GM23338 (cell line): ENCODE results near the gene MYCL.

Experiments used
- CREB1 ChIP-seq: fragments of 250-450 bp; sonication (Bioruptor Pico); IDR thresholded peaks from 2 replicates; pipeline ENCODE4 v1.5.0; 2020; ENCODE audit warnings: low read depth, mild to moderate bottlenecking, moderate library complexity
- CTCF ChIP-seq, 2 experiments: fragments of 200-600 bp in 1 of 2; sonication (generic) in 1 of 2; conservative IDR thresholded peaks; 2 replicates each; pipeline versions ENCODE4 v1.5.1 to v1.6.1; 2016 to 2017; ENCODE audit warnings: antibody characterized with exemption in 2 of 2, low read depth in 2 of 2, mild to moderate bottlenecking in 2 of 2, moderate library complexity in 1 of 2
- ETS1 ChIP-seq: IDR thresholded peaks from 2 replicates; pipeline ENCODE4 v1.6.1; 2016; ENCODE audit warnings: antibody characterized with exemption
- EZH2 ChIP-seq: fragments of 200-600 bp; sonication (generic); IDR thresholded peaks from one replicate; pipeline ENCODE4 v1.8.0; 2017; ENCODE audit warnings: antibody characterized with exemption, mild to moderate bottlenecking, low read depth; ENCODE audit not compliant: unreplicated experiment
- EZH2phosphoT487 ChIP-seq: fragments of 200-600 bp; sonication (generic); IDR thresholded peaks from one replicate; pipeline ENCODE4 v1.8.1; 2018; ENCODE audit warnings: antibody characterized with exemption; ENCODE audit not compliant: unreplicated experiment
- JUNB ChIP-seq: IDR thresholded peaks from one replicate; pipeline ENCODE4 v1.6.1; 2016; ENCODE audit warnings: antibody characterized with exemption; ENCODE audit not compliant: unreplicated experiment
- NANOG ChIP-seq: IDR thresholded peaks from 2 replicates; pipeline ENCODE4 v1.6.1; 2016; ENCODE audit warnings: antibody characterized with exemption, borderline replicate concordance
- POLR2AphosphoS5 ChIP-seq: IDR thresholded peaks from 2 replicates; pipeline ENCODE4 v1.6.1; 2016; ENCODE audit warnings: antibody characterized with exemption, low read depth
- STAT1 ChIP-seq: IDR thresholded peaks from one replicate; pipeline ENCODE4 v1.6.1; 2016; ENCODE audit warnings: antibody characterized with exemption; ENCODE audit not compliant: unreplicated experiment
- ZNF331 ChIP-seq: fragments of 250-450 bp; sonication (Bioruptor Pico); IDR thresholded peaks from 2 replicates; pipeline ENCODE4 v1.5.0; 2020; ENCODE audit warnings: low read depth, mild to moderate bottlenecking, moderate library complexity
- ZNF462 ChIP-seq: fragments of 250-450 bp; sonication (Bioruptor Pico); IDR thresholded peaks from 2 replicates; pipeline ENCODE4 v1.5.0; 2020; ENCODE audit warnings: mild to moderate bottlenecking, moderate library complexity
- TF ChIP-seq, protein P1 (sequence below): IDR thresholded peaks from one replicate; pipeline ENCODE4 v1.6.1; 2018; ENCODE audit warnings: antibody characterized with exemption; ENCODE audit not compliant: unreplicated experiment

DNA sequence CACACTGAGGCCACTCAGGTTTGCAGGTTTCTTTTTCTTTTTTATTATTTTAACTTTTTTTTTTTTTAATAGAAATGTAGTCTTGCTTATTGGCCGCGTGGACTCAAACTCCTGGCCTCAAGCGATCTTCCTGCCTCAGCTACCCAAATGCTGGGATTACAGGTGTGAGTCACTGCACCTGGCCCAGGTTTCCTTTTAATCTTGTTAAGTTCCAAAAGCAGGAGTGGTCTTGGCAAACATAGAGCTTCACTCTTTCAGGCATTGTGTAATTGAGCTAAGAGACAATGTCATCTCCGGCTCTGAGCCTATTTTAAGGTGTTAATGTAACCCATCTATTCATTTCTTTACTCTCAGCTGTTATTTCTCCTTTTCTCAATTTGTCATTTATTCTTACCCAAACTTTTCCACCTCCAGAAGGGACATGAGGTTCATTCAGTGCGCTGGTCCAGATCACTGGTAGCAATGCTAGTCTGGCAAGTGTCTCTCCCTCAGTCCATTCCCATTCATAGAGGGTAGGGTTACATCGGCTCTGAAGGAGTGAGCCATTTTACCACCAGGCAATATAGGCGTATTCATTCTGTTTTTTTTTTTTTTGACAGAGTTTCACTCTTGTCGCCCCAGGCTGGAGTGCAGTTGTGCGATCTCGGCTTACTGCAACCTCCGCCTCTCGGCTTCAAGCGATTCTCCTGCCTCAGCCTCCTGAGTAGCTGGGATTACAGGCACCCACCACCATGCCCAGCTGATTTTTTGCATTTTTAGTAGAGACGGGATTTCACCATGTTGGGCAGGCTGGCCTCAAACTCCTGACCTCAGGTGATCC, 42.0 kb upstream of the MYCL start:
- no peak for TF ChIP-seq EZH2
- TF ChIP-seq CTCF (conservative IDR thresholded peaks at IDR 0.05; ENCODE audit: low read depth in 2 of 2), result no peak
- TF ChIP-seq, protein P1, sequence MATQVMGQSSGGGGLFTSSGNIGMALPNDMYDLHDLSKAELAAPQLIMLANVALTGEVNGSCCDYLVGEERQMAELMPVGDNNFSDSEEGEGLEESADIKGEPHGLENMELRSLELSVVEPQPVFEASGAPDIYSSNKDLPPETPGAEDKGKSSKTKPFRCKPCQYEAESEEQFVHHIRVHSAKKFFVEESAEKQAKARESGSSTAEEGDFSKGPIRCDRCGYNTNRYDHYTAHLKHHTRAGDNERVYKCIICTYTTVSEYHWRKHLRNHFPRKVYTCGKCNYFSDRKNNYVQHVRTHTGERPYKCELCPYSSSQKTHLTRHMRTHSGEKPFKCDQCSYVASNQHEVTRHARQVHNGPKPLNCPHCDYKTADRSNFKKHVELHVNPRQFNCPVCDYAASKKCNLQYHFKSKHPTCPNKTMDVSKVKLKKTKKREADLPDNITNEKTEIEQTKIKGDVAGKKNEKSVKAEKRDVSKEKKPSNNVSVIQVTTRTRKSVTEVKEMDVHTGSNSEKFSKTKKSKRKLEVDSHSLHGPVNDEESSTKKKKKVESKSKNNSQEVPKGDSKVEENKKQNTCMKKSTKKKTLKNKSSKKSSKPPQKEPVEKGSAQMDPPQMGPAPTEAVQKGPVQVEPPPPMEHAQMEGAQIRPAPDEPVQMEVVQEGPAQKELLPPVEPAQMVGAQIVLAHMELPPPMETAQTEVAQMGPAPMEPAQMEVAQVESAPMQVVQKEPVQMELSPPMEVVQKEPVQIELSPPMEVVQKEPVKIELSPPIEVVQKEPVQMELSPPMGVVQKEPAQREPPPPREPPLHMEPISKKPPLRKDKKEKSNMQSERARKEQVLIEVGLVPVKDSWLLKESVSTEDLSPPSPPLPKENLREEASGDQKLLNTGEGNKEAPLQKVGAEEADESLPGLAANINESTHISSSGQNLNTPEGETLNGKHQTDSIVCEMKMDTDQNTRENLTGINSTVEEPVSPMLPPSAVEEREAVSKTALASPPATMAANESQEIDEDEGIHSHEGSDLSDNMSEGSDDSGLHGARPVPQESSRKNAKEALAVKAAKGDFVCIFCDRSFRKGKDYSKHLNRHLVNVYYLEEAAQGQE, result no peak
- TF ChIP-seq CREB1 (CRISPR knock-in tag), result no peak
- no peak for TF ChIP-seq POLR2AphosphoS5
- no peak for TF ChIP-seq NANOG
- TF ChIP-seq EZH2phosphoT487, result no peak
- TF ChIP-seq JUNB, result no peak
- no peak for TF ChIP-seq ETS1
- TF ChIP-seq ZNF331 (CRISPR knock-in tag), result no peak
- no peak for TF ChIP-seq STAT1
- no peak for TF ChIP-seq ZNF462 (CRISPR knock-in tag)
